GM12872 (cell line): ENCODE results near the gene GMEB2.

ENCODE experiments used
- CTCF ChIP-seq: IDR thresholded peaks from 3 replicates; pipeline ENCODE4 v1.5.1; 2011; ENCODE audit warnings: low read depth, mild to moderate bottlenecking, low read length, moderate library complexity; ENCODE audit not compliant: insufficient read depth

The GMEB2 gene

GRCh38 chr20:63565021-63565698, 61.7 kb downstream of the GMEB2 start:
- TF ChIP-seq CTCF = no peak

- no peak for TF ChIP-seq CTCF
Observed at GRCh38 chr20:63564036-63564810, 62.7 kb downstream of the GMEB2 start.

GRCh38 chr20:63563225-63563935, 63.5 kb downstream of the GMEB2 start:
- TF ChIP-seq CTCF = no peak

GRCh38 chr20:63562461-63563224, 64.3 kb downstream of the GMEB2 start:
- no peak for TF ChIP-seq CTCF

GRCh38 chr20:63561624-63562396, 65.1 kb downstream of the GMEB2 start:
- TF ChIP-seq CTCF = no peak

GRCh38 chr20:63560856-63561609, 65.9 kb downstream of the GMEB2 start:
- TF ChIP-seq CTCF = no peak
